ENCODE results near the gene ERC2. TPM values are rescaled to one million over a fixed set of nuclear protein-coding genes. Genes with fewer than 3 reads are reported as not detected.

Gene ERC2
- total RNA-seq, 4 donors from 2014 or later, result 0.81 to 2.9 (median 1.6) TPM

DNA sequence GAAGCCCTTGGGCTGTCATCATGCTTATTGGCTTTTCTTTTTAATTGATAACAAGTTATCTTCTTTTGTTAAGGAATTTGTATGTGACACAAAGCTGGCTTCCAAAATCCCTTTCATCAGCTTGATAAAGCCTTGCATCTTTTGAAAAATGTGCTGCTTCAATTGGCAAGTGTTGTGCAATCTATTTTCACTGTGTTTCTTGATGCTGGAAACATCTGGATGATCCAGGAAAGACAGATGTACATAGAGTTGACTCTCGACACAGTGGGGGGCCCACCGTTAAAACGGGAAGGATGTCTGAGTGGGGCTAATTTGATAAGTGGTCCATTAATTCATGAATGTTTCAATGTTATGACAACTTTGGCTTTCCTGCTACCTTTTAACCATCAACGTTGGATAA is 822.8 kb downstream of the ERC2 start:
- no peak for ATAC-seq
- H3K4me3 ChIP-seq, result no peak overlapping the region
- H3K36me3 ChIP-seq, result no peaks in the 10 kb centered on the region
- WGBS, 2 donors (ENCODE audit: low coverage in 1 of 2), result 33 to 39% methylated on average over 3 to 4 of the region's 4 CpGs
- TF ChIP-seq EP300 (IDR thresholded peaks at IDR 0.05), result no peak
- TF ChIP-seq CTCF (IDR thresholded peaks at IDR 0.05), result no peak
- no peak for TF ChIP-seq POLR2AphosphoS5 (IDR thresholded peaks at IDR 0.05)
- TF ChIP-seq POLR2A (IDR thresholded peaks at IDR 0.05), result no peak
- no peak overlapping the region for H3K27ac ChIP-seq
- H3K27me3 ChIP-seq, result no peaks in the 10 kb centered on the region
- H3K9me3 ChIP-seq, result no peaks in the 10 kb centered on the region
- no peaks in the 10 kb centered on the region for H3K4me1 ChIP-seq

DNA sequence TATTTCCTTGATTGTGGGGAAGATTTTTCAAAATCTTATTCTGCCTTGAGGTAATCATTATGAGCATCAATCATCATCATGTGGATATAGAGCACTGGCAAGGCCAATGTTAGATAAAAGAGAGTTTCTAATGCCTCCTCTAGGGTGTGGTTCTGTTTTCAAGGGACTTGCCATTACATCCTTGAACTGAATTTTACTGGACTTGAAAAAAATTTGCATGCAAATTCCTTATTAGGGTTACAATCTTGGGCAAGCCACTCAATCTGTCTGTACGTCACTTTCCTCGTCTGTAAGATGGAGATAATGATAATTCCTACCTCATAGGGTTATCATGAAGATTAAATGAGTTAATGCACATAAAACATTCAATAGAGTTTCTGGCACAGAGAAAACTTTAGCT is 825.0 kb downstream of the ERC2 start:
- no peaks in the 10 kb centered on the region for H3K9me3 ChIP-seq
- no peaks in the 10 kb centered on the region for H3K36me3 ChIP-seq
- TF ChIP-seq EP300 (IDR thresholded peaks at IDR 0.05) (no peak), CTCF (IDR thresholded peaks at IDR 0.05) (no peak), POLR2AphosphoS5 (IDR thresholded peaks at IDR 0.05) (no peak), POLR2A (IDR thresholded peaks at IDR 0.05) (no peak)
- ATAC-seq, result no peak
- no peak overlapping the region for H3K27ac ChIP-seq
- H3K27me3 ChIP-seq, result no peaks in the 10 kb centered on the region
- 85 to 100% methylated on average over 2 of the region's 2 CpGs for WGBS, 2 donors (ENCODE audit: low coverage in 1 of 2)
- H3K4me1 ChIP-seq, result no peaks in the 10 kb centered on the region
- H3K4me3 ChIP-seq, result no peak overlapping the region

GRCh38 chr3:55641964-55642363 is 826.3 kb downstream of the ERC2 start:
- H3K36me3 ChIP-seq, result no peaks in the 10 kb centered on the region
- 88 to 96% methylated on average over 2 of the region's 2 CpGs for WGBS, 2 donors (ENCODE audit: low coverage in 1 of 2)
- H3K9me3 ChIP-seq, result no peaks in the 10 kb centered on the region
- TF ChIP-seq POLR2AphosphoS5 (IDR thresholded peaks at IDR 0.05), result no peak
- no peak for TF ChIP-seq POLR2A (IDR thresholded peaks at IDR 0.05)
- no peak for TF ChIP-seq CTCF (IDR thresholded peaks at IDR 0.05)
- TF ChIP-seq EP300 (IDR thresholded peaks at IDR 0.05), result no peak
- H3K27me3 ChIP-seq, result no peaks in the 10 kb centered on the region
- no peak overlapping the region for H3K27ac ChIP-seq
- H3K4me1 ChIP-seq, result no peaks in the 10 kb centered on the region
- ATAC-seq, result no peak
- no peak overlapping the region for H3K4me3 ChIP-seq

- Histone ChIP-seq H3K36me3 (no peaks in the 10 kb centered on the region), H3K4me3 (no peak overlapping the region), H3K27me3 (no peaks in the 10 kb centered on the region), H3K9me3 (no peaks in the 10 kb centered on the region), H3K27ac (no peak overlapping the region), H3K4me1 (no peaks in the 10 kb centered on the region)
- 50 to 67% methylated on average over 7 to 9 of the region's 9 CpGs for WGBS, 2 donors (ENCODE audit: low coverage in 1 of 2)
- no peak for ATAC-seq
- TF ChIP-seq EP300 (IDR thresholded peaks at IDR 0.05) (no peak), POLR2AphosphoS5 (IDR thresholded peaks at IDR 0.05) (no peak), CTCF (IDR thresholded peaks at IDR 0.05) (no peak), POLR2A (IDR thresholded peaks at IDR 0.05) (no peak)
Observed at GRCh38 chr3:55639896-55640765, 828.1 kb downstream of the ERC2 start.

DNA sequence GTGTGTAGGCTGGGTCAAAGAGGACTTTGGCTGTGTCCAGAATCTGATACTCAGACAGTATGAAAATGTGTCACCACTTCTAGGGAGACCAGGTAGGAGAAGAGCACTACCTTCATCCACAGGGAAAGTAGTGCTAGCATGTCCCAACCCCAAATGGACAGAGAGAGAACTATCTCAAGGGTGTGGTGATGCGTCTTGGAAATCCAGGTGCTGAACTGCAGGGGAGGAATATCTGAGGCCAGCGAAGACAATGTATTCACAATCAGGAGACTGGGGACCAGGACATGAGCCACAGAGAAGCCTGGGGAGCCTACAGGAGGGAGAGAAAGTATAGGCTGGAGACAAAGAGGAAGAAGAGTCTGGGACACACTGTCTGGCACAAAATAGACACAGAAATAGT is 829.1 kb downstream of the ERC2 start:
- no peak for ATAC-seq
- H3K4me3 ChIP-seq, result no peak overlapping the region
- no peaks in the 10 kb centered on the region for H3K27me3 ChIP-seq
- no peak for TF ChIP-seq CTCF (IDR thresholded peaks at IDR 0.05)
- TF ChIP-seq EP300 (IDR thresholded peaks at IDR 0.05), result no peak
- no peaks in the 10 kb centered on the region for H3K9me3 ChIP-seq
- H3K4me1 ChIP-seq, result no peaks in the 10 kb centered on the region
- 85 to 100% methylated on average over 1 to 2 of the region's 2 CpGs for WGBS, 2 donors (ENCODE audit: low coverage in 1 of 2)
- no peaks in the 10 kb centered on the region for H3K36me3 ChIP-seq
- H3K27ac ChIP-seq, result no peak overlapping the region
